RPMI7951 (cell line): ENCODE data around the gene MED13. TPM values are rescaled to one million over a fixed set of nuclear protein-coding genes. Genes with fewer than 3 reads are reported as not detected.
"Not testable (repeated sequence)": the region's sequence is repeated elsewhere in the genome, so short reads cannot be mapped to it uniquely, and the experiment has no call there.

Experiments
- DNase-seq: peaks from one replicate; pipeline ENCODE4 v3.0.0-alpha.2; 2012; ENCODE audit warnings: low read depth
- total RNA-seq: library from RNA; depleted of rRNA; stranded (reverse); fragments of >200 nt; shearing (Covaris generic); gene quantifications from 2 replicates; pipeline ENCODE4 v1.2.3, GENCODE V29; 2014

MED13 gene
- total RNA-seq, 1 experiment from 2014 or later = 25.4 TPM

- no peak for DNase-seq
Measured at GRCh38 chr17:62052765-62053338, 12.2 kb downstream of the MED13 start.

DNA sequence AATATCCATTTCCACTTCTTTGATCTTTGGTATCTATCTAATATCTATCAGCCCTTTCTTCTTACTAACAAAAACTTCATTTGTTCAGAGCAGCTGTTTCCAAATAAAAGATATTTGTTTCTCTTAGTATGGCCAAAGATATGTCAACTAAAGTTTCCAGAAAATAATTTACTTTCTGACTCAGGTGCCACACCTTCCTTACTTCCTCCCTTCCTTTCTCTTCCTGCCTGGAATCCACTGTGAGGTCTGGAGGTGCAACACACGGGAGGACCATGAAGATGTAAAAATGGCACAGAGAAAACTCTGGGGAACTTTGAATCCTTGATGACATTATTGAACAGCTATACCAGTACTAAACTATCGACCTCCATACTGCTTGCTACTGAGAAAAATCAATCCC is 14.0 kb downstream of the MED13 start:
- DNase-seq = no peak

DNA sequence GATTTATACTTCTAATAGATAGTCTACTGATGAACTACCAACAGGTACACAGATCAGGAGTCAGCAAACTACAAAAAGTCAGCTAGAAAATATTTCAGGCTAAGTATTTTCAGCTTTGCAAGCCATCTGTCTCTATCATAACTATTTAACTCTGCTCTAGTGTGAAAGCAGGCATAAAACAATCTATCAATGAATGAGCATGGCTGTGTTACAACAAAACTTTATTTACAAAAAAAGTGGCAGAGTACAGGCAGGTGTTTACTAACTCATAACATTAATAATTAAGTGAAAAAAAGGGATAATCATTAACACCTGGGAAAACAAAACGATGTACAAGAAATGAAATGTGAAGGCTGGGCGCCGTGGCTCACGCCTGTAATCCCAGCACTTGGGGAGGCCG is 15.8 kb downstream of the MED13 start:
- no peak for DNase-seq

DNA sequence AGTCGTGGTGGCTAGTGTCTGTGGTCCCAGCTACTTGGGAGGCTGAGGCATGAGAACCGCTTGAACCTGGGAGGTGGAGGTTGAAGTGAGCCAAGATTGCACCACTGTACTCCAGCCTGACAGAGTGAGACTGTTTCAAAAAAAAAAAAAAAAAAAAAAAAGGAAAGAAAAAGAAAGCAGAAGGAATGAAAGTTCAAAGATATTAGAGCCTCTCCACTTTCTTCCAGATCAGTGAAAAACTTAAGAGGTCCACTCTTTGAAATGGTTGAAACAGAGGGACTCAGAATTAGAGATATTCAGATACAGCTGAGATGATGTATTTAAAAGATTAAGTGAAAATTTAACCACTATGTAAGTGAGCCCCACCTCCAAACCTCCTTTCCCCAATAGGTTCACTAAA is 16.8 kb downstream of the MED13 start:
- DNase-seq = no peak

DNA sequence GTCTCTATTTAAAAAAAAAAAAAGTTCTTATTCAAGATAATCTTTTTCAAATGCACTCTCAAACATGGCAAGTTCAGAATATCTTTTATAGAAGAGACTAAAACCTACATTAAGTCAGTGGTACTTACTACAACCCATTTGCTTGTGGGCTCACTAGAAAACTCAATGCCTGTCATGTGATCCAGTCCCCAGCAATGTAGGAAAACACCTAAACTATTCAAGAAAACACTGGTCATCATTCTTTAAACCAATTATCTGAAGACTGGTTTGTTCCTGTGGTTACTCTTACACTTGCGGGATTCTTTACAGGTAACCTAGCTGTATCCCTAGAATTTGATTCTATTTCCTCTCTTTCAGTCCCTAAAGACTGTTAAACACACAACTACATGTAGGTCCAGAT is 19.6 kb downstream of the MED13 start:
- no peak for DNase-seq

DNA sequence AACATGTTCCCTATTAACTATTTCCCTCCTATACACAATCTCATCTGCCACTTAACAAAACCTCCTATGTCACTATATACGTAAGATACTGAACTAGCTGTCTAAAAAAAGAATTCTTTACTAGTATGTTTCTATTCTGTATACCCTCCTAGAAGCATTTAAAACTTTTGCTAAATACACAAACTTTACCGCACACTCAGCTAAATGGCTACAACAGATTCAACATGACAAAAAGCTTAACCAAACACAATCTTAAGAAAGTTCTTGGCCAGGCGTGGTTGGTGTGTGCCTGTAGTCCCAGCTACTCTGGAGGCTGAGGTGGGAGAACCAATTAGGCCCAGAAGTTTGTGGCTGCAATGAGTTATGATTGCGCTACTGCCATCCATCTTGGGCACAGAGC is 20.0 kb downstream of the MED13 start:
- no peak for DNase-seq

- no peak for DNase-seq
Measured at GRCh38 chr17:62043602-62044001, 21.5 kb downstream of the MED13 start.

DNA sequence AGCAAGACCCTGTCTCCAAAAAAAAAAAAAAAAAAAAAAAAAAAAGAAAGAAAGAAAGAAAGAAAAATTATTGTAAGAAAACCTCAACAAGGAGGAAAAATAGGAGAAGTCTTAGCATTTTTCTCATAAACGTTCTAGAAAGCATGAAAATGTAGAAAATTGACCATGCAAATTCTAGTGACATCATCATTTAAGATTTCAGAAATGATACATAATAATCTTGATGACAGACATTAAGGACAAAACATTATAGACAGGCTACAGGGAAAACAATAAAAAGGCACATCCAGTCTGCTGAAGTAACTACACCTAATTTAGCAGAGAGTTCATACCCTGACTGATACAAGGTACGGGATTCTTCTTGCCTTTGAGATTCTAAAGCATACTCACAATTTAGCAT is 21.9 kb downstream of the MED13 start:
- no peak for DNase-seq

- no peak for DNase-seq
Measured at GRCh38 chr17:62038248-62038647, 26.8 kb downstream of the MED13 start.

- DNase-seq = no peak
Measured at GRCh38 chr17:62033317-62033716, 31.8 kb downstream of the MED13 start.

DNA sequence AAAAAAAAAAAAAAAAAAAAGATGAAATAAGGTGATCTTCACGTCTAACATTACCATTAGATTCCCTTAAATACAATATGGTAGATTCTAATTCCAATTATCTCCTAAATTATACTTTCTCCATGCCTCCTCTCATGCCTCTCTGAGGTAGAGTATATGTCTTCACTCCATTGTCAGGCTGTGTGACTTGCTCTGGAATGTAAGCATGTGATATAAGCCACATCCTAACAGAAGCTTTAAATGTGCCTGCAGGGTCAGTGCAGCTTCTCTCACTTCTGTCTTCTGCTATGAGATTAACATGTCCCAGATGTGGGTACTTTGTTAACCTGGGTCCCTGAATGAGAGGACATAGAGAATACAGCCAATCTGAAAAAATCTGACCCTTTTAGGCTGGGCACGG is 32.6 kb downstream of the MED13 start:
- DNase-seq = peak; percentile 11

DNA sequence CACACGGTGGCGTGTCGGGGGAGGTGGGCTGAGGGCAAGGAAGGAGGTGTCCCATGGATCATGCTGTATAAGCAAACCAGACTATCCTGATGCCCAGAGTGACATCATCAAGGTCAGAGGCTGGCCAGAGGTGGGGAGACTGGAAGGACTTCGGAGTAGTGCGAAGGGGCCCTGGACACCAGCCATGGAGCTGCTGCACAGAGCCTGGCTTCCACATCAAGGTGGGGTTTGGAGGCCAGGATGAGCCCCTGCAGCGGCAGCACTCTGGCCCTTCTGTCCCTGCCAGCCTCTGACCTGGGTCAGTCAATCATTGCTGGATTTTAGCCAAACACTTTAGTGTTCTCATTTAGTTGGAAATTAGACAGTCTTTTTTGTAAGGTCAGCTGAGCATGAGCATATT is 34.8 kb downstream of the MED13 start:
- no peak for DNase-seq

- DNase-seq = no peak
Measured at GRCh38 chr17:62024866-62025265, 40.2 kb downstream of the MED13 start.

DNA sequence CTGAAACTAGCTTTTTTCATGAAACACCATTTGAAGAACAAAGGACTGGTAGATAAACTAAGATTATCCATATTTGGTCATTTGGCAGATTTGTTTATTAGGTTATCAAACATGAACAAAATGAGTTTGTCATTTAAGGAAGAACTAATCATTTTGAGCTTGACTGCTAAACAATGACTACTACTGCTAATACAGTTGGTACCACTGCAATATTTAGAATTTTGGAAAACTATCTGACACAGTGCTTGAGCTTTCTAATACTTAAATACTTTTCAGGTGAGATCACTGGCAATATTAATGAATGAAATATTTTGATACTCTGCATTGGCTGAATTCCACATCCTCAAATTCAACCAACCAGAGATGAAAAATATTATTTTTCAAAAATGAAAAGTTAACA is 47.2 kb downstream of the MED13 start:
- DNase-seq = no peak

DNA sequence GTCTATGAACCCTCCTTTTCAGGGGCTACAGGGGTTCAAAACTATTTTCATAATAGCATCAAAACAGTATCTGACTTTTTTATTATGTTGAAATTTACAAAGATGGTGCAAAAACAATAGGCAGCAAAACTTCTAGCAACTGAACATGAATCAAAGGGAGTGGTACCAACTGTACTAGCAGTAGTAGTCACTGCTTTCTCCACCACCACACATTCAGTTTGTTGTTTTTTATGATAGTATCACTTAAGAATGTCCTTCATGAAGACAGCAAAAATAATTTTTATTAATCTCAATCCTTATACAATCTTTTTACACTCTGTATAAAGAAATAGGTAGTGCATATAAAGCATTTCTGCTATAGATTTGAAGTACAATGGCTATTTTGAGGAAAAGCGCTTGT is 47.6 kb downstream of the MED13 start:
- no peak for DNase-seq

GRCh38 chr17:62014526-62014925 is 50.6 kb downstream of the MED13 start:
- DNase-seq = no peak

- DNase-seq = no peak
Measured at GRCh38 chr17:62009220-62009619, 55.9 kb downstream of the MED13 start.

DNA sequence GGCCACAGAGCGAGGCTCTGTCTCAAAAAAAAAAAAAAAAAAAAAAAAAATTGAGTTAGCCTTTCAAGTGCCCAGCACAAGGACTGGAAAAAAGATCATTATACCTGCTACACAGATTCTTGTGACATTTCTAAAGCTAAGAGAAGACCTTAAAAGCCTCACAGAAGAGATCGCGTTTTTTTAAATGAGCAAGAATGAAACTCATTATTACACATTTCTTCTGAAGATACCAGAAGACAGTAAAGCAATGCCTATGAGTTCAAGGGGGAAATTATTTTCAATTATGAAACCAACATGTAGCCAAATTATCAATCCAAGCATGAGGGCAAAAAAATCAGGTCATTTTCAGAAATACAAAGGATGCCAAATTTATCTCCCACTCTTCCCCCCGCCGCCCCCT is 56.8 kb downstream of the MED13 start:
- DNase-seq = no peak

- DNase-seq = no peak
Measured at GRCh38 chr17:62004388-62004787, 60.7 kb downstream of the MED13 start.

DNA sequence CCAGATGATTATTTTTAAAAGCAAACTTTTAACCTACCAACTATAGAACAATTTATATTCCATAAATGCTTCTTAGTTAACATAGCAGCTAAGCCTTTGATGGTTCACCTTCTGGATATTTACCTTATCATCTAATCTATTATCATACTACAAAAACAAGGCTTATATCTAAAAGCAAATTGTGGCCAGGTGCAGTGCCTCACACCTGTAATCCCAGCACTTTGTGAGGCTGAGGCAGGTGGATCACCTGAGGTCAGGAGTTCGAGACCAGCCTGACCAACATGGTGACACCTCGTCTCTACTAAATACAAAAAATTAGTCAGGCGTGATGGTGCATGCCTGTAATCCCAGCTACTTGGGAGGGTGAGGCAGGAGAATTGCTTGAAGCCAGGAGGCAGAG is 61.9 kb downstream of the MED13 start:
- DNase-seq = not testable (repeated sequence)

DNA sequence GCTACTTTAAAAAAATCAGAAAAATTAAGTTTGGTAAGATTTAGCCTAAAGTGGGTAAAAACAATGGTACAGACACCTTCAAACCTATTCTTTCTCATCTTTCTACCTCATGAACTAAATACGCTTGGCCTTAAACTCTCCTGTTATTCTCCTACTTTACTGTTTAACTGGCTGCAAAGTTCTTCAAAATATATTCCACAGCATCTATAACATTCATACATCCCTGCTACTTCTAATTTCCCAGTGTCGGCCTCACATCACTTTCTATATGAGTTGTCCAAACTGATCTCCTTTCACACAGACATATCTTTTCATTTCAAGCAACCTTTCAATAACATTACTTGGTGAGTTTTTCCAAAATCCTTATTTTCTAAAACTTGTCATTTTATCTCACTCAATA is 64.0 kb downstream of the MED13 start:
- DNase-seq = no peak

DNA sequence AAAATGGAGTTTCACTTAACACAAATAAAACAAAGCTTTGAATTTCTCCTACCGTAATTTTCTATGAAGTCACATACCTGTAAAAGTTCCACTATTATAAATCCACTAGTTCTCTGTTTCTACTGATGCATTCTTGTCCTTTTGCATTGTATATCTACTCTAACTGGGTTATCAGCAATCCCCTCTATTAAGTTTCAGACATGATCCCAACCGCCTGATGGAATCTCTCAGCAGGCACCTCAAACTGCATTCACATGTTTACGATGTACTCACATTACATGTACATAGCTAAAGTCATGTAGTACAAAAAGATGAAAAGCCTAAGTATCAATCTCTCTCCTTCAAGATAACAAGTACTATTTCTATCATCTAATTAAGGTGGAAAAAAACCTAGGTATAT is 64.9 kb downstream of the MED13 start:
- DNase-seq = no peak

DNA sequence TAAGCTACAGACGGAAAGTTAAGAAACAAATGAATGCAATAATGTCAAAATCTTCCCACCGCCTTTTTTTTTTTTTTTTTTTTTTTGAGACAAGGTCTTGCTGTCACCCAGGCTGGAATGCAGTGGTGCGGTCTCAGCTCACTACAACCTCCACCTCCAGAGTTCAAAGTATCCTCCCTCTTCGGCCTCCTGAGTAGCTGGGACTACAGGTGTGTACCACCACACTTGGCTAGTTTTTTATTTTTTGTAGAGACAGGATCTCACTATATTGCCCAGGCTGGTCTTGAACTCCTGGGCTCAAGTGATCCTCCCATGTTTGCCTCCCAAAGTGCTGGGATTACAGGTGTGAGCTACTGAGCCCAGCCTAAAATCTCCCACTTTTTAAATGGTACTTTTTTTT is 66.5 kb downstream of the MED13 start:
- DNase-seq = not testable (repeated sequence)

DNA sequence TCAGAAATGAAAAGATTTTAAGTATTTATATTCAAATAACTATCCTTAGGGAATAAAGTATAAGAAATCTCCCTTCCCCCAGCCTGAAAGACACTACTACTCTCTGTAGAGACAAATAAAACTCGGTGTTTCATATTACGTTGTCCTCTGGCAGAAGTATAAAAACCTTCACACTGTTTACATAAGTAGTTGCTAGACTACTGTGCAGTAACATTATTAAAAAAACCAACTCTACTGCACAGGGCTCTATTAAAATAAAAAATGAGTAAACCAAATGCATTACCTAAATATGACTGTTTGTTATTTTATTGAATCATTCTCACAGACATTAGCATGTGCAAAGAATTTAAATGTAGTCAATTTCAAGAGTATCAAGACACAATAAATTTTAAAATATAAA is 67.4 kb downstream of the MED13 start:
- no peak for DNase-seq
